ENCODE results near the gene PAPPA.

PAPPA gene

GRCh38 chr9:116340270-116340669 lies 186.7 kb downstream of the PAPPA start:
- Histone ChIP-seq H3K4me3 (ENCODE audit: low read depth in 1 of 2, low read length in 2 of 2) (no peak overlapping the region), H3K27ac (ENCODE audit: low read length) (no peak overlapping the region), H3K27me3 (ENCODE audit: low read depth, low read length) (no peaks in the 10 kb centered on the region), H3K36me3 (ENCODE audit: control insufficient read depth in 1 of 2, insufficient read depth in 2 of 2, low read length in 2 of 2) (peaks cover 0 to 3% of the 10 kb centered on the region in 2 donors), H3K9me3 (ENCODE audit: control insufficient read depth in 1 of 2, low read length in 2 of 2) (no peaks in the 10 kb centered on the region), H3K4me1 (ENCODE audit: control insufficient read depth in 1 of 2, insufficient read depth in 2 of 2, low read length in 2 of 2) (no peaks in the 10 kb centered on the region)

- H3K36me3 ChIP-seq (ENCODE audit: control insufficient read depth in 1 of 2, insufficient read depth in 2 of 2, low read length in 2 of 2) = peaks cover 0 to 3% of the 10 kb centered on the region in 2 donors
- no peaks in the 10 kb centered on the region for H3K27me3 ChIP-seq (ENCODE audit: low read depth, low read length)
- H3K4me3 ChIP-seq (ENCODE audit: low read depth in 1 of 2, low read length in 2 of 2) = no peak overlapping the region
- H3K27ac ChIP-seq (ENCODE audit: low read length) = no peak overlapping the region
- no peaks in the 10 kb centered on the region for H3K4me1 ChIP-seq (ENCODE audit: control insufficient read depth in 1 of 2, insufficient read depth in 2 of 2, low read length in 2 of 2)
- no peaks in the 10 kb centered on the region for H3K9me3 ChIP-seq (ENCODE audit: control insufficient read depth in 1 of 2, low read length in 2 of 2)
Observed at GRCh38 chr9:116342061-116342460, 188.5 kb downstream of the PAPPA start.

- Histone ChIP-seq H3K4me1 (ENCODE audit: control insufficient read depth in 1 of 2, insufficient read depth in 2 of 2, low read length in 2 of 2) (no peaks in the 10 kb centered on the region), H3K4me3 (ENCODE audit: low read depth in 1 of 2, low read length in 2 of 2) (no peak overlapping the region), H3K36me3 (ENCODE audit: control insufficient read depth in 1 of 2, insufficient read depth in 2 of 2, low read length in 2 of 2) (peaks cover 0 to 3% of the 10 kb centered on the region in 2 donors), H3K27me3 (ENCODE audit: low read depth, low read length) (no peaks in the 10 kb centered on the region), H3K9me3 (ENCODE audit: control insufficient read depth in 1 of 2, low read length in 2 of 2) (no peaks in the 10 kb centered on the region), H3K27ac (ENCODE audit: low read length) (no peak overlapping the region)
Observed at GRCh38 chr9:116342941-116343340, 189.3 kb downstream of the PAPPA start.

- no peaks in the 10 kb centered on the region for H3K27me3 ChIP-seq (ENCODE audit: low read depth, low read length)
Observed at GRCh38 chr9:116344416-116344815, 190.8 kb downstream of the PAPPA start.

GRCh38 chr9:116345393-116345792 lies 191.8 kb downstream of the PAPPA start:
- no peaks in the 10 kb centered on the region for H3K4me1 ChIP-seq (ENCODE audit: control insufficient read depth in 1 of 2, insufficient read depth in 2 of 2, low read length in 2 of 2)
- H3K4me3 ChIP-seq (ENCODE audit: low read depth in 1 of 2, low read length in 2 of 2) = no peak overlapping the region
- H3K36me3 ChIP-seq (ENCODE audit: control insufficient read depth in 1 of 2, insufficient read depth in 2 of 2, low read length in 2 of 2) = peaks cover 0 to 3% of the 10 kb centered on the region in 2 donors
- H3K9me3 ChIP-seq (ENCODE audit: control insufficient read depth in 1 of 2, low read length in 2 of 2) = no peaks in the 10 kb centered on the region
- no peaks in the 10 kb centered on the region for H3K27me3 ChIP-seq (ENCODE audit: low read depth, low read length)
- no peak overlapping the region for H3K27ac ChIP-seq (ENCODE audit: low read length)

More at GRCh38 chr9:116344416-116344815, 190.8 kb downstream of the PAPPA start:
- Histone ChIP-seq H3K9me3 (ENCODE audit: control insufficient read depth in 1 of 2, low read length in 2 of 2) (no peaks in the 10 kb centered on the region), H3K36me3 (ENCODE audit: control insufficient read depth in 1 of 2, insufficient read depth in 2 of 2, low read length in 2 of 2) (peaks cover 0 to 3% of the 10 kb centered on the region in 2 donors), H3K4me1 (ENCODE audit: control insufficient read depth in 1 of 2, insufficient read depth in 2 of 2, low read length in 2 of 2) (no peaks in the 10 kb centered on the region), H3K4me3 (ENCODE audit: low read depth in 1 of 2, low read length in 2 of 2) (no peak overlapping the region), H3K27ac (ENCODE audit: low read length) (no peak overlapping the region)

- Histone ChIP-seq H3K27ac (ENCODE audit: low read length) (no peak overlapping the region), H3K4me1 (ENCODE audit: control insufficient read depth in 1 of 2, insufficient read depth in 2 of 2, low read length in 2 of 2) (no peaks in the 10 kb centered on the region), H3K9me3 (ENCODE audit: control insufficient read depth in 1 of 2, low read length in 2 of 2) (no peaks in the 10 kb centered on the region), H3K27me3 (ENCODE audit: low read depth, low read length) (no peaks in the 10 kb centered on the region), H3K36me3 (ENCODE audit: control insufficient read depth in 1 of 2, insufficient read depth in 2 of 2, low read length in 2 of 2) (peaks cover 0 to 3% of the 10 kb centered on the region in 2 donors), H3K4me3 (ENCODE audit: low read depth in 1 of 2, low read length in 2 of 2) (no peak overlapping the region)
Observed at GRCh38 chr9:116345817-116346216, 192.2 kb downstream of the PAPPA start.

GRCh38 chr9:116349684-116350083 lies 196.1 kb downstream of the PAPPA start:
- Histone ChIP-seq H3K9me3 (ENCODE audit: control insufficient read depth in 1 of 2, low read length in 2 of 2) (no peaks in the 10 kb centered on the region), H3K27ac (ENCODE audit: low read length) (no peak overlapping the region), H3K36me3 (ENCODE audit: control insufficient read depth in 1 of 2, insufficient read depth in 2 of 2, low read length in 2 of 2) (peaks cover 0 to 7% of the 10 kb centered on the region in 2 donors), H3K4me3 (ENCODE audit: low read depth in 1 of 2, low read length in 2 of 2) (no peak overlapping the region), H3K27me3 (ENCODE audit: low read depth, low read length) (no peaks in the 10 kb centered on the region), H3K4me1 (ENCODE audit: control insufficient read depth in 1 of 2, insufficient read depth in 2 of 2, low read length in 2 of 2) (no peaks in the 10 kb centered on the region)

GRCh38 chr9:116350213-116350612 lies 196.6 kb downstream of the PAPPA start:
- no peak overlapping the region for H3K4me3 ChIP-seq (ENCODE audit: low read depth in 1 of 2, low read length in 2 of 2)
- no peak overlapping the region for H3K27ac ChIP-seq (ENCODE audit: low read length)
- peaks cover 0 to 7% of the 10 kb centered on the region in 2 donors for H3K36me3 ChIP-seq (ENCODE audit: control insufficient read depth in 1 of 2, insufficient read depth in 2 of 2, low read length in 2 of 2)
- no peaks in the 10 kb centered on the region for H3K9me3 ChIP-seq (ENCODE audit: control insufficient read depth in 1 of 2, low read length in 2 of 2)
- peaks cover 0 to 4% of the 10 kb centered on the region in 2 donors for H3K4me1 ChIP-seq (ENCODE audit: control insufficient read depth in 1 of 2, insufficient read depth in 2 of 2, low read length in 2 of 2)
- no peaks in the 10 kb centered on the region for H3K27me3 ChIP-seq (ENCODE audit: low read depth, low read length)

GRCh38 chr9:116352958-116353357 lies 199.4 kb downstream of the PAPPA start:
- H3K9me3 ChIP-seq (ENCODE audit: control insufficient read depth in 1 of 2, low read length in 2 of 2) = no peaks in the 10 kb centered on the region
- peaks cover 0 to 7% of the 10 kb centered on the region in 2 donors for H3K36me3 ChIP-seq (ENCODE audit: control insufficient read depth in 1 of 2, insufficient read depth in 2 of 2, low read length in 2 of 2)
- no peak overlapping the region for H3K4me3 ChIP-seq (ENCODE audit: low read depth in 1 of 2, low read length in 2 of 2)
- no peaks in the 10 kb centered on the region for H3K27me3 ChIP-seq (ENCODE audit: low read depth, low read length)
- no peak overlapping the region for H3K27ac ChIP-seq (ENCODE audit: low read length)
- peaks cover 0 to 15% of the 10 kb centered on the region in 2 donors for H3K4me1 ChIP-seq (ENCODE audit: control insufficient read depth in 1 of 2, insufficient read depth in 2 of 2, low read length in 2 of 2)

GRCh38 chr9:116355153-116355921 lies 201.7 kb downstream of the PAPPA start:
- H3K27me3 ChIP-seq (ENCODE audit: low read depth, low read length) = no peaks in the 10 kb centered on the region
- H3K9me3 ChIP-seq (ENCODE audit: control insufficient read depth in 1 of 2, low read length in 2 of 2) = no peaks in the 10 kb centered on the region
- peaks cover 0 to 15% of the 10 kb centered on the region in 2 donors for H3K4me1 ChIP-seq (ENCODE audit: control insufficient read depth in 1 of 2, insufficient read depth in 2 of 2, low read length in 2 of 2)
- H3K27ac ChIP-seq (ENCODE audit: low read length) = no peak overlapping the region
- no peak overlapping the region for H3K4me3 ChIP-seq (ENCODE audit: low read depth in 1 of 2, low read length in 2 of 2)
- peaks cover 0 to 7% of the 10 kb centered on the region in 2 donors for H3K36me3 ChIP-seq (ENCODE audit: control insufficient read depth in 1 of 2, insufficient read depth in 2 of 2, low read length in 2 of 2)

- Histone ChIP-seq H3K36me3 (ENCODE audit: control insufficient read depth in 1 of 2, insufficient read depth in 2 of 2, low read length in 2 of 2) (no peaks in the 10 kb centered on the region), H3K4me3 (ENCODE audit: low read depth in 1 of 2, low read length in 2 of 2) (no peak overlapping the region), H3K27me3 (ENCODE audit: low read depth, low read length) (no peaks in the 10 kb centered on the region), H3K4me1 (ENCODE audit: control insufficient read depth in 1 of 2, insufficient read depth in 2 of 2, low read length in 2 of 2) (peaks cover 0 to 15% of the 10 kb centered on the region in 2 donors), H3K9me3 (ENCODE audit: control insufficient read depth in 1 of 2, low read length in 2 of 2) (no peaks in the 10 kb centered on the region), H3K27ac (ENCODE audit: low read length) (no peak overlapping the region)
Observed at GRCh38 chr9:116358251-116358650, 204.7 kb downstream of the PAPPA start.

GRCh38 chr9:116360016-116360415 lies 206.4 kb downstream of the PAPPA start:
- Histone ChIP-seq H3K27me3 (ENCODE audit: low read depth, low read length) (no peaks in the 10 kb centered on the region), H3K9me3 (ENCODE audit: control insufficient read depth in 1 of 2, low read length in 2 of 2) (no peaks in the 10 kb centered on the region), H3K27ac (ENCODE audit: low read length) (no peak overlapping the region), H3K4me3 (ENCODE audit: low read depth in 1 of 2, low read length in 2 of 2) (no peak overlapping the region), H3K4me1 (ENCODE audit: control insufficient read depth in 1 of 2, insufficient read depth in 2 of 2, low read length in 2 of 2) (peaks cover 0 to 19% of the 10 kb centered on the region in 2 donors), H3K36me3 (ENCODE audit: control insufficient read depth in 1 of 2, insufficient read depth in 2 of 2, low read length in 2 of 2) (no peaks in the 10 kb centered on the region)

Data from muscle layer of duodenum (tissue), 2 donors.